ENCODE results near the gene LRRC43. TPM values are rescaled to one million over a fixed set of nuclear protein-coding genes. Genes with fewer than 3 reads are reported as not detected.
A peak's percentile ranks its signal among the peaks of the same experiment; 100 is the strongest.

Gene LRRC43
- total and polyA plus RNA-seq, 5 experiments from 2014 or later = 0.29 TPM; not detected in 4

DNA sequence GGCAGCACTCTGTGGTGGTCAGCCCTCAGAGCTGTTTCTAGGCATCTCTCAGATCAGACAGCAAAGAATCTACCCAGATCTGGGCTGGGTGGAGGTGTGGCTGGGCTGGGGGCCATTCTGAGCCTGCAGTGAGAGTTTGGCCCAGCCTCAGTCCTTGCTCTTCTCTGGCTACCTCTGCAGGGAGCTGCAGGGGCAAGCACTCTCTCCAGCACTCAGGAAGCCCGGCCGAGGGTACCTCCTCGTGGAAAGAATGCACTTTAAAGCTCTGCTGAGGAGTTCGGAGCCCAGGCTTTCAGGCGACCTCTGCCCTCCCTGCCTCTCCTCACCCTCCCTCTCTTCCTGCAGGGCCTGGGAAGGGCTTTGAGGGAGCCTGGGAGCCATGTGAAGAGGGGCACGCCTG lies 40.1 kb upstream of the LRRC43 start:
- DNase-seq = no peak
- Mint-ChIP-seq H3K4me3 (no peak overlapping the region), H3K9me3 (no peaks in the 10 kb centered on the region), H3K27ac (peak overlapping the region in 1 of 10 donors; percentile 31), H3K36me3 (peaks cover 0 to 47% (median 3%) of the 10 kb centered on the region in 3 donors), H3K4me1 (peaks cover 0 to 4% (median 2%) of the 10 kb centered on the region in 4 donors), H3K27me3 (no peaks in the 10 kb centered on the region)
- POLR2A ChIA-PET = no interaction called here
- ATAC-seq = no peak

DNA sequence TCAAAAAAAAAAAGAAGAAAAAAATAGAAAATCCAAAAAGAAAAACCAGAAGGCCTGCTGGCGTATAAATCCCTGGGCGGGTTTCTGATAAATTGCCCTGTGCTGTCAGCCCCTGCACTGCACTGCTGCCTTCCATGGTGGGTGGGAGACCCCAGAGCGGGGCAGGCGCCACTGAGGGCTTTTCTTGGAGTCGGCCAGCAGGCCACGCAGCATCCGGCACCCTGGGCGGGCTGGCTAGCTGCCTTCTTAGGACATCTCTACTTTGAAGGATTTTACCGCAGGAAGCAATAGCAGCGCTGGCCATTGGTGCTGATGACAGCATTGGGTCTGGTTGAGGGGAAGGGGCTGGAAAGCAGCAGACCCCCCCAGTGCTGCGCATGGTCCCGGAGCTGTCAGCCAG lies 38.0 kb upstream of the LRRC43 start:
- DNase-seq (no peak), ATAC-seq (no peak)
- H3K27me3 Mint-ChIP-seq = no peaks in the 10 kb centered on the region
- H3K27ac Mint-ChIP-seq = peak overlapping the region in 1 of 10 donors; percentile 28
- peaks cover 0 to 37% (median 0%) of the 10 kb centered on the region in 3 donors for H3K36me3 Mint-ChIP-seq
- H3K4me3 Mint-ChIP-seq = no peak overlapping the region
- no peaks in the 10 kb centered on the region for H3K9me3 Mint-ChIP-seq
- POLR2A ChIA-PET = interaction anchor here (0.6 to 0.7 kb wide), 2 partner anchors 78 to 358 kb away, joined by 3 read pairs; no protein-coding TSS in a partner anchor
- peaks cover 0 to 9% (median 7%) of the 10 kb centered on the region in 4 donors for H3K4me1 Mint-ChIP-seq

DNA sequence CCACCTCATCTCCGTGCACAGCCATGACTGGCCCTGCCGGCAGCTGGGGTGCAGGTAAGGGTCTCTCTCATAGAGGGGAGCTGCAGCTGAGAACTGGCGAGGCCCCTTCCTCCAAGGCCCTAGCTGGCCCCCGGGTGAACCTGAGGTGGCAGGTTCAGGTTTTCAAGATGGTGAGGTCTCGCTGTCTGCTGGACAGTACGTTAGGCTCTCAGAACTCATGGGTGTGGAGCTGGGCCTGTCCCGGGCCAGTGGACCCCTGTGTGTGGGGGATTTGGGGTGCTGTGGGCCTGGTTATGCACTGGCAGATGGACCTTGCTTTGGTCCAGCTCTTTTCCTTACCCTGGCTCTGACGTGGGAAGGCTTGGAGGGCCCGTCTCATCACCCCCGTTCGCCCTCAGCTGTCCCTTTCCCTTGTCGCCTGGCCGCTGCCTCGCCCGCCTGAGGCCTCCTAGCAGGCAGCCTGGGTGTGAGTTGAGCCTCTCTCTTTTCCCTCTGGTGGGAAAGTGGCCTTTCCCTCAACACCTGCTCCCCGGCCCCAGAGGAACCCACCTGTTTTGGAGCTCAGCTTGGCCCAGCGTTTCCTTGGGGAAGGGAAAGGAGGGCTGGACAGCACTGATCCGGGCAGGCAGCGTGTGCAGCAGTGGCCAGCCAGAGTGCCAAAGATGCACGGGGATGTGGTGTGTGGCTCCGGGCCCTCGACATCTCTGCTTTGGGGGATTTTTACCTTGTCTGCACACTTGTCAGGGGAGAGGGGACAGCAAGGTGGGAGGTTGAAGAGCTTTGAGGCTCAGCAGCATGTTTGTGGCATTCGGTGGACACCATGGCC lies 37.2 kb upstream of the LRRC43 start:
- H3K4me1 Mint-ChIP-seq = peaks cover 0 to 9% (median 7%) of the 10 kb centered on the region in 4 donors
- no peaks in the 10 kb centered on the region for H3K9me3 Mint-ChIP-seq
- H3K27ac Mint-ChIP-seq = peak overlapping the region in 3 of 10 donors; percentile 46 to 77 (median 55)
- no peaks in the 10 kb centered on the region for H3K27me3 Mint-ChIP-seq
- H3K4me3 Mint-ChIP-seq = no peak overlapping the region
- no peak for ATAC-seq
- peaks cover 0 to 31% (median 0%) of the 10 kb centered on the region in 3 donors for H3K36me3 Mint-ChIP-seq
- DNase-seq = no peak
- POLR2A ChIA-PET = no interaction called here

DNA sequence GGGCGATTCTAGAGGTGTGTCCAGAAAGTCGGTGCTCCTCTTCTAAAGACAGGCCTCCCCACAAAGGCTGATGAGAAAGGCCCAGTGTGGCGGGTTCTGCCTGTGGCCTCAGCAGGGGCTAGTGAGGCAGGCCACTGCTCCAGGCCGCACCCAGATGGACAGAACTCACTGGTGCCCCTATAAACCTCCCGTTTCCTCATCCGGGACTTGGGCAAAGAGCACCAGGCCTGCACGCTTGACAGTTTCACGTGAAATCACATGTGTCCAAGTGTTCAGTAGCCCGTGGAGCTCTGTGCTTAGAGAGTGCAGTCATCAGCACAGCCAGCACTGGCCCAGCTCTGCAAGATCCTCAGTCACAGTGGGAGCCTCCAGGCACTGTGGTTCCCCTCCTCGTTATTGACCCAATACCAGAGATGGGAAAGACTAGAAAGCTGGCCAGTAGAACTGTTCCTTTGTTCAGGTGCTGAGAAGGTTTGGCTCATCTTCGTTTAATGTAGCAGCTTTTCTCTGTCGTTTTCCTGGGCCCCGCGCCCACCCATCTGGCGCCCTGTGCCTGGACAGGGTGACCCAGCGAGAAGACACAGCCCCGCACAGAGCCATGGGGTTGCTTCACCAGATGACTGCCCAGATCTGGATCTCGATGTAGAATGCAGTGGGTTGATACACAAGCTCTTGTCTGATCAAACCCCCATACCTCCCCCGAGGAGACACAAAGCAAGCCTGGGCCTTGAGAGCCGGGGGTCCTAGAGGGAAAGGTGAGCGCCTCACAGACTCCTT lies 35.2 kb upstream of the LRRC43 start:
- Mint-ChIP-seq H3K27me3 (no peaks in the 10 kb centered on the region), H3K36me3 (peaks cover 0 to 17% (median 0%) of the 10 kb centered on the region in 3 donors), H3K9me3 (no peaks in the 10 kb centered on the region), H3K4me3 (no peak overlapping the region), H3K4me1 (peaks cover 0 to 10% (median 8%) of the 10 kb centered on the region in 4 donors), H3K27ac (peak overlapping the region in 6 of 10 donors; percentile 45 to 66 (median 56))
- DNase-seq (no peak), ATAC-seq (peak in 1 of 2 donors; percentile 33)
- POLR2A ChIA-PET = interaction anchor here (1.5 kb wide), 1 partner anchor 78 kb away, joined by 3 read pairs; the partner anchor contains the start of gene DIABLO

DNA sequence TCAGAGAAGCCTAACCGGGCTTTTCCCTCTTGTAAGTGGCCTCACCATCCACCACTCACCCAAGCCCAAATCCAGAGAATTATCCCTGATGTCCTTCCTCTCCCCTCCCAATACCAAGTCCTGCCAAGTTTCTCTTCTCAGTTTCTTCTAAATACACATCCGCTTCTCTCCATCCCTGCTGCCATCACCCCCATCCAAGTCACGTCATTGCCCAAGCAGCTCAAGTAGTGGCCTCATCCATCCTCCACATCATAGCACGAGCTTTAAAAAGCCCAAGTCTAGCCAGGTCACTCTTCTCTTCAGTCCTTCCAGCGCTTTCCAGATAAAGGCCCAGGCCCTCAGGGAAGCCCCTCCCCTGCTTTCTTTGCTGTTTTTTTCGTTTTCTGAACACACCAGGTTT lies 34.3 kb upstream of the LRRC43 start:
- DNase-seq (no peak), ATAC-seq (no peak)
- H3K9me3 Mint-ChIP-seq = no peaks in the 10 kb centered on the region
- peaks cover 0 to 12% (median 0%) of the 10 kb centered on the region in 3 donors for H3K36me3 Mint-ChIP-seq
- no peaks in the 10 kb centered on the region for H3K27me3 Mint-ChIP-seq
- H3K27ac Mint-ChIP-seq = peak overlapping the region in 6 of 10 donors; percentile 23 to 70 (median 60)
- H3K4me1 Mint-ChIP-seq = peaks cover 0 to 10% (median 8%) of the 10 kb centered on the region in 4 donors
- no peak overlapping the region for H3K4me3 Mint-ChIP-seq
- POLR2A ChIA-PET = interaction anchor here (1.5 kb wide), 1 partner anchor 77 kb away, joined by 3 read pairs; the partner anchor contains the start of gene DIABLO

DNA sequence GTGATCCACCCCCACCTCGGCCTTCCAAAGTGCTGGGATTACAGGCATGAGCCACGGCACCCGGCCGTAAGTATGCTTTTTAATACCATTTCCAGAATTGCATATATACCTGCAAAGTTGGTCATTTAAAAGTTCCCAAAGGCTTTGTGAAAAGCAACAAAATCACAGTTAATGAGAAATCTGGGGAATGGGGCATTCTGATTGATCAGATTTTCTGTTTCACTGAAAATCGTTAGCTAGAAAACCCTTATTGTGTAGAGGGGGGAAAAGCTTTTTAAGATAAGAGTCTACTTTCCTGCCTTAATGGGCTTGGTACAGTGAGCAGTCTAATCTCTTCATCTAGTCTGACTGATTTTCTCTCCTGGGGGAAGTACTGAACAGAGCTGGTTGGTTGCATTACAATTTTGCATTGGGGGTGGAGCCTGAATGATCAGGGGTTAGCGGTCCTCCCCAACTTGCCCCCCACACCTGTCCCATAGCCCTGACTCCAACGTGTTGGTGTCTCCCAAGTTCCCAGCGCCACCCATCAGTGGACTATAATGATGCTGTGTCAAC lies 32.7 kb upstream of the LRRC43 start:
- no peak for ATAC-seq
- no peaks in the 10 kb centered on the region for H3K27me3 Mint-ChIP-seq
- H3K4me3 Mint-ChIP-seq = no peak overlapping the region
- H3K4me1 Mint-ChIP-seq = peaks cover 0 to 10% (median 6%) of the 10 kb centered on the region in 4 donors
- H3K36me3 Mint-ChIP-seq = peaks cover 0 to 4% (median 0%) of the 10 kb centered on the region in 3 donors
- POLR2A ChIA-PET = no interaction called here
- H3K9me3 Mint-ChIP-seq = no peaks in the 10 kb centered on the region
- H3K27ac Mint-ChIP-seq = peak overlapping the region in 4 of 10 donors; percentile 13 to 41 (median 27)
- DNase-seq = no peak

DNA sequence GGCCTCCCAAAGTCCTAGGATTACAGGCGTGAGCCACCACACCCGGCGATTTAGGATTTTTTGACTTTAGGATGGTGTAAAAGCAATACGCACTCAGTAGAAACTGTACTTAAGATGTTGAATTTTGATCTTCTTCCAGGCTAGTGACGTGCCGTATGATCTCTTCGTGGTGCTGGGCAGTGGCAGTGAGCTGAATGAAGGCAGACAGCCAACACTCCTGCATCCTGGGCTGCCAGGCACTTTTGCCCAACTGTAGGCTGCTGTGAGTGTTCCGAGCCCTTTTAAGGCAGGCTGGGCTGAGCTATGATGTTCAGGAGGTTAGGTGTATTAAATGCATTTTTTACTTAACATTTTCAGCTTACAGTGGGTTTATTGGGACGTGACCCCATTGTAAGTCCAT lies 30.2 kb upstream of the LRRC43 start:
- H3K4me1 Mint-ChIP-seq = peaks cover 0 to 9% (median 4%) of the 10 kb centered on the region in 4 donors

DNA sequence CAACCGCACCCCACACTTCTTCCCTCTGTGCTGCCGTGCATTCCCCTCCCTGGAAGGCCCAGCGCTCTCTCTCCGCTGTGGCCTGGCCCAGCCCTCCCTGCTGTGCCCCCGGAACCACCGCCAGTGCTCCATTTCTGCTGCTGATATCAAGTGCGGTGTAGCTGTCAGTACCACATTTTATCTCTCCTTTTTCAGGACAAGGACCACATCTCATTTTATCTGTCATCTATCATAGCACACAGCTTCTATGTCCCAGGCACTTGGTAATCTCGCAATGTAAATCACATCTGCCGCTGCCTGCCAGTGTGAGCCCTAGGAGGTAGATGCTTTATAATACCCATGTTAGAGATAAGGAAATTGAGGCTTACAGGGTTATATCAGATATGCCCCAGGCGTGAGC lies 27.2 kb upstream of the LRRC43 start:
- peaks cover 0 to 10% (median 0%) of the 10 kb centered on the region in 3 donors for H3K36me3 Mint-ChIP-seq
- H3K27ac Mint-ChIP-seq = peak overlapping the region in 1 of 10 donors; percentile 53
- DNase-seq (no peak), ATAC-seq (no peak)
- H3K27me3 Mint-ChIP-seq = no peaks in the 10 kb centered on the region
- POLR2A ChIA-PET = no interaction called here
- no peaks in the 10 kb centered on the region for H3K9me3 Mint-ChIP-seq
- H3K4me3 Mint-ChIP-seq = no peak overlapping the region
- H3K4me1 Mint-ChIP-seq = peaks cover 0 to 2% (median under 1%) of the 10 kb centered on the region in 4 donors

More for the DNA sequence above, 30.2 kb upstream of the LRRC43 start:
- no peak for ATAC-seq
- DNase-seq = no peak
- Mint-ChIP-seq H3K9me3 (no peaks in the 10 kb centered on the region), H3K4me3 (no peak overlapping the region), H3K36me3 (peaks cover 0 to 7% (median 0%) of the 10 kb centered on the region in 3 donors), H3K27me3 (no peaks in the 10 kb centered on the region), H3K27ac (no peak overlapping the region)
- POLR2A ChIA-PET = no interaction called here

DNA sequence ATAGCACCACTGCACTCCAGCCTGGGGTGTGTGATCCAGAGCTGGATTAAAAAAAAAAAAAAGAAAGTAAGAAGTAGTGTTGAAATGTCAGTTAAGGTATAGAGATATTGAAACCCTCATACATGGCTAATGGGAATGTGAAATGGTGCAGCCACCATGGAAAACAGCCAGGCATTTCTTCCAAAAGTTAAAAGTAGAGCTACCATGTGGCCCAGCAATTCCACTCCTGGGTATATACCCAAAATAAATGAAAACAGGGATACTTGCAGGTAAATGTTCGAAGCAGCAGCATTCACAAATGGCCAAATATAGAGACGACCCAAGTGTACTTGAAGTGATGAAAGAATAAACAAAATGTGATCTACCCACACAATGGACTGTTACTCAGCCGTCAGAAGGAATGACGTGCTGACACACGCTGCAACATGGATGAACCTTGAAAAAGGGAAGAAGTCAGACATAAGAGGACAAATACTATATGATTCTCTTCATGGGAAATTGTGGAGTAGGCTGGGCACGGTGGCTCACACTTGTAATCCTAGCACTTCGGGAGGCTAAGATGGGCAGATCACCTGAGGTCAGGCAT lies 24.1 kb upstream of the LRRC43 start:
- no peaks in the 10 kb centered on the region for H3K9me3 Mint-ChIP-seq
- no peaks in the 10 kb centered on the region for H3K27me3 Mint-ChIP-seq
- peaks cover 2 to 16% (median 11%) of the 10 kb centered on the region in 4 donors for H3K4me1 Mint-ChIP-seq
- DNase-seq = no peak
- POLR2A ChIA-PET = no interaction called here
- H3K27ac Mint-ChIP-seq = no peak overlapping the region
- H3K36me3 Mint-ChIP-seq = peaks cover 0 to 12% (median 0%) of the 10 kb centered on the region in 3 donors
- no peak overlapping the region for H3K4me3 Mint-ChIP-seq
- no peak for ATAC-seq

DNA sequence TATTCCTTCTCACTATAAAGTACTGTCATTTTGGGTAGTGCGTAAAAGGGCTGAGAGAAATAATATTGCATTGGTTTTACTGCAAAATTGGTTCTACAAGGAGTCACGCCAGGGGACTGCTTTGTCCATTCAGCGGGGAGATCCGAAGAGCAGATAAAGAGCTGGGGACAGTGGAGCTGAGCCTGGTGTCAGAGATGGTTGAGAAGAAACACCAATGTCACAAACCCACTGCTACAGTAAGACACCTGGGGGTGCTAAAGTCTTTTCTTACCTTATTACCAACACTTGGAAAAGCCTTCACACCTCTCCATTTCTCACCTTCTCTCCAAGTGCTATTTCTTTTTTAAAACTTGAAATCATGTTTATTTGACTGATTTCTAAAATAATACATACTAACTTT lies 23.0 kb upstream of the LRRC43 start:
- no peak for ATAC-seq
- POLR2A ChIA-PET = no interaction called here

DNA sequence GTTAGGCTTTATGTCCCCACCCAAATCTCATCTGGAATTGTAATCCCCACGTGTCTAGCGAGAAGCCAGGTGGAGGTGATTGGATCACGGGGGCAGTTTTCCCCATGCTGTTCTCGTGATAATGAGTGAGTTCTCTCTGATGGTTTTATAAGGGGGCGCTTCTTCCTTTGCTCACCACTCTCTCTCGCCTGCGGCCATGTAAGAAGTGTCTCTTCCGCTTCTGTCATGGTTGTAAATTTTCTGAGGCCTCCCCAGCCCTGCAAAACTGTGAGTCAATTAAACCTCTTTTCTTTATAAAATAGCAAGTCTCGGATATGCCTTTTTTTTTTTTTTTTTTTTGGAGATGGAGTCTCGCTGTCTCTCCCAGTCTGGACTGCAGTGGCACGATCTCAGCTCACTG lies 22.2 kb upstream of the LRRC43 start:
- H3K9me3 Mint-ChIP-seq = no peaks in the 10 kb centered on the region
- no peak overlapping the region for H3K4me3 Mint-ChIP-seq
- H3K27ac Mint-ChIP-seq = peak overlapping the region in 1 of 10 donors; percentile 14
- no peak for DNase-seq
- peaks cover 2 to 16% (median 13%) of the 10 kb centered on the region in 4 donors for H3K4me1 Mint-ChIP-seq
- H3K27me3 Mint-ChIP-seq = no peaks in the 10 kb centered on the region
- POLR2A ChIA-PET = no interaction called here
- no peak for ATAC-seq
- H3K36me3 Mint-ChIP-seq = peaks cover 0 to 10% (median 0%) of the 10 kb centered on the region in 3 donors

More for the DNA sequence above, 23.0 kb upstream of the LRRC43 start:
- Mint-ChIP-seq H3K4me1 (peaks cover 2 to 16% (median 12%) of the 10 kb centered on the region in 4 donors), H3K27me3 (no peaks in the 10 kb centered on the region), H3K27ac (peak overlapping the region in 1 of 10 donors; percentile 43), H3K4me3 (no peak overlapping the region), H3K9me3 (no peaks in the 10 kb centered on the region), H3K36me3 (peaks cover 0 to 12% (median 0%) of the 10 kb centered on the region in 3 donors)
- DNase-seq = no peak

DNA sequence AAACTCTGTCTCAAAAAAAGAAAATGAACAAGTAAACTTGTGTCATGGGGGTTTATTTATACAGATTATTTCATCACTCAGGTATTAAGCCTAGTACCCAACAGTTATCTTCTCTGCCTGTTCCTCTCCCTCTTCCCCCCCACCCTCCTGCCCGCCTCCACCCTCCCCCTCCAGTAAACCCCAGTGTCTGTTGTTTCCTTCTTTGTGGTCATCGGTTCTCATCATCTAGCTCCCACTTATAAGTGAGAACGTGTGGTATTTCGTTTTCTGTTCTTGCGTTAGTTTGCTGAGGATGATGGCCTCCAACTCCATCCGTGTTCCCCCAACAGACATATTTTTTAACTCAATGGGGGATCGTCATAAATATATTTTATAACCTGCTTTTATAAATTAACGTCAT lies 21.2 kb upstream of the LRRC43 start:
- peaks cover 2 to 16% (median 13%) of the 10 kb centered on the region in 4 donors for H3K4me1 Mint-ChIP-seq
- POLR2A ChIA-PET = no interaction called here
- peak in 2 of 10 donors; percentile 16 to 27 for DNase-seq
- peak overlapping the region in 2 of 10 donors; percentile 15 to 56 for H3K4me3 Mint-ChIP-seq
- H3K27ac Mint-ChIP-seq = peak overlapping the region in 3 of 10 donors; percentile 46 to 76 (median 74)
- H3K27me3 Mint-ChIP-seq = no peaks in the 10 kb centered on the region
- H3K9me3 Mint-ChIP-seq = no peaks in the 10 kb centered on the region
- H3K36me3 Mint-ChIP-seq = peaks cover 0 to 5% (median 0%) of the 10 kb centered on the region in 3 donors
- no peak for ATAC-seq
